GM19023 (cell line): ENCODE results near the gene PCDHGA4.
"Not testable (repeated sequence)": the region's sequence is repeated elsewhere in the genome, so short reads cannot be mapped to it uniquely, and the experiment has no call there.

Experiments used
- ATAC-seq: cut with Tn5 transposase; IDR thresholded peaks from one replicate; pipeline ENCODE4 v1.9.1; 2021; ENCODE audit warnings: mild to moderate bottlenecking, moderate library complexity; ENCODE audit not compliant: unreplicated experiment

PCDHGA4 gene

GRCh38 chr5:141346017-141346416 lies 8.8 kb upstream of the PCDHGA4 start:
- not testable (repeated sequence) for ATAC-seq

- no peak for ATAC-seq
These were observed 4.8 kb upstream of the PCDHGA4 start, which contains the start of gene PCDHGB1 for GRCh38 chr5:141349917-141350619. PCDHGB1 (plus strand) TSS chr5:141350099; CDS start chr5:141350261, 162 bp downstream.

GRCh38 chr5:141351591-141351990 lies 3.2 kb upstream of the PCDHGA4 start:
- ATAC-seq: no peak

GRCh38 chr5:141355641-141356040 lies 820 bp downstream of the PCDHGA4 start:
- ATAC-seq: no peak

- no peak for ATAC-seq
These were observed 1.3 kb downstream of the PCDHGA4 start for GRCh38 chr5:141356133-141356532.

- no peak for ATAC-seq
These were observed 2.1 kb downstream of the PCDHGA4 start for GRCh38 chr5:141356950-141357349.

GRCh38 chr5:141359790-141360426 lies 5.1 kb downstream of the PCDHGA4 start, which contains the start of gene PCDHGB2:
PCDHGB2 (plus strand) TSS chr5:141359994; CDS start chr5:141360136, 142 bp downstream.
- ATAC-seq: no peak

- ATAC-seq: no peak
These were observed 5.9 kb downstream of the PCDHGA4 start for GRCh38 chr5:141360685-141361084.

GRCh38 chr5:141362719-141363118 lies 7.9 kb downstream of the PCDHGA4 start:
- ATAC-seq: no peak

GRCh38 chr5:141363952-141364660 lies 9.3 kb downstream of the PCDHGA4 start, which contains the start of gene PCDHGA5:
PCDHGA5 (plus strand) TSS chr5:141364162; CDS start chr5:141364331, 169 bp downstream.
- no peak for ATAC-seq

- ATAC-seq: no peak
These were observed 11.4 kb downstream of the PCDHGA4 start for GRCh38 chr5:141366016-141366896.

GRCh38 chr5:141369994-141370848 lies 15.4 kb downstream of the PCDHGA4 start, which contains the start of gene PCDHGB3:
PCDHGB3 (plus strand) TSS chr5:141370242; CDS start chr5:141370395, 153 bp downstream.
- peak; percentile 96 for ATAC-seq

GRCh38 chr5:141371572-141372475 lies 17.0 kb downstream of the PCDHGA4 start:
- ATAC-seq: no peak

GRCh38 chr5:141373673-141374317 lies 19.0 kb downstream of the PCDHGA4 start, which contains the start of gene PCDHGA6:
PCDHGA6 (plus strand) TSS chr5:141373891; CDS start chr5:141374084, 193 bp downstream.
- ATAC-seq: no peak

GRCh38 chr5:141374627-141375026 lies 19.8 kb downstream of the PCDHGA4 start:
- no peak for ATAC-seq

GRCh38 chr5:141375444-141376155 lies 20.8 kb downstream of the PCDHGA4 start:
- ATAC-seq: not testable (repeated sequence)
